K562 (cell line): ENCODE data around the gene CDH12. TPM values are rescaled to one million over a fixed set of nuclear protein-coding genes. Genes with fewer than 3 reads are reported as not detected.

Experiments
- ATAC-seq: fragments of 200-7000 bp; cut with Tn5 transposase; 3 replicates; pipeline ENCODE4 v1.9.1; 2020; ENCODE audit warnings: moderate library complexity
- BruUV-seq: library from RNA; stranded (reverse); fragments of 400-500 nt; replicated peaks from 2 replicates; lab custom pipeline; 2021; lab: Mats Ljungman, UMichigan
- CTCF ChIA-PET: fragments of 300-600 bp; formaldehyde crosslinking; extraction: SDS; loops from one replicate; lab custom pipeline; 2021; ENCODE audit warnings: low intra/inter-chr PET ratio; lab: Yijun Ruan, JAX
- POLR2A ChIA-PET: fragments of 300-600, 350-650 bp; sonication (Branson Sonifier 250); formaldehyde crosslinking; extraction: SDS; loops from one replicate; lab custom pipeline; 2021; ENCODE audit warnings: antibody characterized with exemption, inconsistent platforms; lab: Yijun Ruan, JAX
- DNase-seq, 4 experiments: peaks; one replicate each; pipeline versions ENCODE4 v3.0.0 to v3.0.0-alpha.2; 2011 to 2018; ENCODE audit warnings: low spot score in 3 of 4, mixed read lengths in 3 of 4; ENCODE audit errors: extremely low read depth in 1 of 4
- FAIRE-seq: peaks from 2 replicates; lab custom pipeline; 2011; peaks lifted over from hg19 to GRCh38; lab: Jason Lieb, UNC
- H2AFZ ChIP-seq: 2 replicates; pipeline ENCODE4 v1.6.0; 2011; ENCODE audit warnings: low read depth, low read length, control low read depth, inconsistent platforms
- H3K27ac ChIP-seq: fragments of 200-600 bp; 3 replicates; pipeline ENCODE4 v1.8.0; 2011; ENCODE audit warnings: low read depth, mild to moderate bottlenecking, control low read depth, inconsistent platforms, low read length, moderate library complexity, mixed read lengths; ENCODE audit errors: extremely low read depth
- H3K27me3 ChIP-seq, 2 experiments: fragments of 300-600 bp in 1 of 2; 2 replicates in 1 of 2; 3 replicates in 1 of 2; pipeline versions ENCODE4 v1.6.0 to v1.8.0; 2011; ENCODE audit warnings: inconsistent platforms in 2 of 2, low read length in 2 of 2, mild to moderate bottlenecking in 1 of 2, mixed read lengths in 1 of 2, moderate library complexity in 1 of 2; ENCODE audit not compliant: control insufficient read depth in 2 of 2, insufficient read depth in 2 of 2
- H3K36me3 ChIP-seq: fragments of 300-600 bp; 3 replicates; pipeline ENCODE4 v1.8.0; 2011; ENCODE audit warnings: mild to moderate bottlenecking, low read length, inconsistent platforms; ENCODE audit not compliant: control insufficient read depth, insufficient read depth
- H3K4me1 ChIP-seq, 2 experiments: fragments of 200-600 bp in 1 of 2; replicated peaks in 1 of 2; 2 replicates in 1 of 2; 3 replicates in 1 of 2; pipeline versions ENCODE4 v1.5.1 to v1.8.0; 2011; ENCODE audit warnings: inconsistent platforms in 2 of 2, low read length in 2 of 2, mild to moderate bottlenecking in 1 of 2, mixed read lengths in 1 of 2, moderate library complexity in 1 of 2; ENCODE audit not compliant: control insufficient read depth in 2 of 2, insufficient read depth in 2 of 2
- H3K4me2 ChIP-seq: 2 replicates; pipeline ENCODE4 v1.6.1; 2011; ENCODE audit warnings: low read length, control low read depth, inconsistent platforms, mixed read lengths; ENCODE audit not compliant: insufficient read depth
- H3K4me3 ChIP-seq: fragments of 200-600 bp; sonication (generic), shearing (Covaris generic); 2 replicates; pipeline ENCODE4 v1.5.1; 2016; ENCODE audit warnings: control low read depth, inconsistent platforms
- H3K79me2 ChIP-seq: fragments of 200-600 bp; 3 replicates; pipeline ENCODE4 v1.8.0; 2011; ENCODE audit warnings: low read length, inconsistent platforms; ENCODE audit not compliant: control insufficient read depth, insufficient read depth
- H3K9ac ChIP-seq, 2 experiments: 2 replicates each; pipeline versions ENCODE4 v1.6.0 to v1.6.1; 2011; ENCODE audit warnings: low read depth in 2 of 2, low read length in 2 of 2, control low read depth in 1 of 2, inconsistent platforms in 1 of 2, mild to moderate bottlenecking in 1 of 2, mixed read lengths in 1 of 2; ENCODE audit not compliant: insufficient read depth in 1 of 2
- H3K9me1 ChIP-seq: one replicate; pipeline ENCODE4 v1.6.0; 2011; ENCODE audit warnings: inconsistent platforms, mild to moderate bottlenecking, low read length, moderate library complexity; ENCODE audit not compliant: control insufficient read depth, insufficient read depth
- H3K9me3 ChIP-seq: replicated peaks from 2 replicates; pipeline ENCODE4 v1.5.1; 2011; ENCODE audit warnings: low read depth, low read length, inconsistent platforms; ENCODE audit not compliant: control insufficient read depth, insufficient read depth
- H4K20me1 ChIP-seq: replicated peaks from 2 replicates; pipeline ENCODE4 v1.6.1; 2011; ENCODE audit warnings: low read length, inconsistent platforms, mixed read lengths; ENCODE audit not compliant: control insufficient read depth, insufficient read depth
- C11orf30 ChIP-seq: fragments of 450-650 bp; IDR thresholded peaks from 2 replicates; pipeline ENCODE4 v1.6.1; 2016; ENCODE audit warnings: low read depth, mild to moderate bottlenecking
- ERF ChIP-seq: fragments of 450-650 bp; formaldehyde crosslinking; IDR thresholded peaks from 2 replicates; pipeline ENCODE4 v1.4.0; 2020; ENCODE audit warnings: mild to moderate bottlenecking, mixed read lengths
- MAFG ChIP-seq: fragments of 450-650 bp; conservative IDR thresholded peaks from 2 replicates; pipeline ENCODE4 v1.6.1; 2016; ENCODE audit warnings: missing genetic modification characterization, missing compliant biosample characterization
- TBL1XR1 ChIP-seq, 2 experiments: IDR thresholded peaks; 2 replicates each; pipeline ENCODE4 v1.6.1; 2012; ENCODE audit warnings: improper control_type of control experiment in 2 of 2, low read length in 2 of 2, mild to moderate bottlenecking in 1 of 2
- TFAM ChIP-seq: fragments of 250-450 bp; sonication (Bioruptor Pico); conservative IDR thresholded peaks from 2 replicates; pipeline ENCODE4 v1.5.0; 2021; ENCODE audit warnings: mild to moderate bottlenecking, moderate library complexity
- ZFP1 ChIP-seq: fragments of 450-650 bp; formaldehyde crosslinking; IDR thresholded peaks from 2 replicates; pipeline ENCODE4 v1.4.0; 2020; ENCODE audit warnings: mild to moderate bottlenecking, mixed read lengths
- ZNF316 ChIP-seq: fragments of 450-650 bp; IDR thresholded peaks from 2 replicates; pipeline ENCODE4 v1.6.1; 2016
- ZNF740 ChIP-seq, 3 experiments: fragments of 200-800 bp in 1 of 3; sonication (Bioruptor generic) in 1 of 3; sonication (generic) in 1 of 3; formaldehyde crosslinking in 1 of 3; IDR thresholded peaks; 2 replicates each; pipeline versions ENCODE4 v1.6.1 to v1.8.0; 2016 to 2022; ENCODE audit warnings: mild to moderate bottlenecking in 2 of 3, missing compliant biosample characterization in 2 of 3, missing genetic modification characterization in 2 of 3, missing genetic modification reagents in 1 of 3
- WGBS: fragments of 100-300 bp; shearing (Covaris generic); methylation state at CpG from one replicate; pipeline ENCODE4 v1.1.6; 2016; ENCODE audit warnings: low coverage, mixed read lengths; ENCODE audit not compliant: insufficient coverage; ENCODE audit errors: missing lambda C conversion rate; 5-methylcytosine and 5-hydroxymethylcytosine counted together
- in situ Hi-C: fragments of 300-500 bp; cut with MboI; formaldehyde crosslinking; loops from 4 replicates; pipeline ENCODE4 v1.15.0; 2018; ENCODE audit warnings: inconsistent platforms, mixed read lengths
- intact Hi-C: fragments of 100-400 bp; cut with micrococcal nuclease; formaldehyde crosslinking; loops from 2 replicates; pipeline ENCODE4 v1.14.2; 2022
- polyA plus RNA-seq, 8 experiments: library from polyadenylated mRNA; depleted of rRNA in 4 of 8; stranded (reverse) in 5 of 8; unstranded in 3 of 8; fragments of >200 nt; fragmentation: Nextera tagmentation in 2 of 8; fragmentation: Illumina TruSeq in 1 of 8; extraction: Ambion mirVana in 2 of 8; extraction: Trizol in 1 of 8; gene quantifications; 2 replicates each; pipeline versions ENCODE4 v1.2.1 to v1.2.3, GENCODE V29; 2011 to 2014; ENCODE audit warnings: inconsistent platforms in 1 of 8, missing spikeins in 1 of 8
- total RNA-seq, 7 experiments: library from RNA; depleted of rRNA in 6 of 7; stranded (reverse); fragments of >200 nt in 6 of 7; fragmentation: Illumina TruSeq in 2 of 7; extraction: Trizol in 2 of 7; gene quantifications; 2 replicates each; pipeline versions ENCODE4 v1.2.1 to v1.2.3, GENCODE V29; 2011 to 2021; ENCODE audit warnings: low replicate concordance in 1 of 7

CDH12 gene
- total and polyA plus RNA-seq, 9 of the 15 experiments (the other 6 are each of a cell fraction or from before 2014, with no cell fraction given): 0.03 to 1.7 (median 0.37) TPM

GRCh38 chr5:22842574-22842973 lies 10.6 kb downstream of the CDH12 start:
- DNase-seq (no peak), ATAC-seq (no peak), FAIRE-seq (no peak)
- H3K9me3 ChIP-seq: no peaks in the 10 kb centered on the region
- no peaks in the 10 kb centered on the region for H3K9me1 ChIP-seq
- ChIA-PET CTCF (no interaction called here), POLR2A (no interaction called here)
- H3K9ac ChIP-seq: no peak overlapping the region
- no peak overlapping the region for H3K4me2 ChIP-seq
- no peaks in the 10 kb centered on the region for H4K20me1 ChIP-seq
- H3K4me1 ChIP-seq: no peaks in the 10 kb centered on the region
- intact Hi-C loops: no loop called here
- H2AFZ ChIP-seq: no peak overlapping the region
- H3K4me3 ChIP-seq: no peak overlapping the region
- no peaks in the 10 kb centered on the region for H3K36me3 ChIP-seq
- no peak for TF ChIP-seq TFAM (CRISPR knock-in tag)
- peak; percentile 26; the same call in 1 of the 2 replicates for TF ChIP-seq ZNF316
- in situ Hi-C loops: no loop called here
- H3K27me3 ChIP-seq: no peaks in the 10 kb centered on the region
- H3K79me2 ChIP-seq: no peaks in the 10 kb centered on the region
- BruUV-seq: no TSS peak
- H3K27ac ChIP-seq: no peak overlapping the region
- 4% methylated on average over 2 of the region's 2 CpGs for WGBS

GRCh38 chr5:22837803-22838202 lies 15.3 kb downstream of the CDH12 start:
- no peak for TF ChIP-seq ZNF740 (CRISPR knock-in tag; IDR thresholded peaks at IDR 0.05)
- no peak for TF ChIP-seq ZNF740 (tag; IDR thresholded peaks at IDR 0.05)
- no peak for TF ChIP-seq ERF (CRISPR knock-in tag)
- TF ChIP-seq MAFG: 0 out of 2 replicates have a peak, but pooled peaks have one; percentile 25
- TF ChIP-seq TBL1XR1 (IDR thresholded peaks at IDR 0.05; ENCODE audit: low read length in 2 of 2): no peak
- TF ChIP-seq C11orf30: 0 out of 2 replicates have a peak, but pooled peaks have one; percentile 19
- 0 out of 2 replicates have a peak, but pooled peaks have one; percentile 6 for TF ChIP-seq ZNF316
- TF ChIP-seq ZFP1 (CRISPR knock-in tag): no peak
- WGBS: 1% methylated on average over 4 of the region's 4 CpGs
- H2AFZ ChIP-seq: no peak overlapping the region
- no peak overlapping the region for H3K27ac ChIP-seq
- ChIA-PET CTCF (no interaction called here), POLR2A (no interaction called here)
- intact Hi-C loops (no loop called here), in situ Hi-C loops (no loop called here)
- no peak for FAIRE-seq
- no peak for DNase-seq
- no peak overlapping the region for H3K9ac ChIP-seq
- no peaks in the 10 kb centered on the region for H3K4me1 ChIP-seq
- H3K27me3 ChIP-seq: no peaks in the 10 kb centered on the region
- H3K4me2 ChIP-seq: no peak overlapping the region
- H4K20me1 ChIP-seq: no peaks in the 10 kb centered on the region
- no peaks in the 10 kb centered on the region for H3K9me3 ChIP-seq
- ATAC-seq: no peak
- H3K4me3 ChIP-seq: no peak overlapping the region
- no peaks in the 10 kb centered on the region for H3K36me3 ChIP-seq
- H3K9me1 ChIP-seq: no peaks in the 10 kb centered on the region
- no TSS peak for BruUV-seq
- no peaks in the 10 kb centered on the region for H3K79me2 ChIP-seq
